HG03025 (cell line): ENCODE measurements around the gene COL19A1.
"Not testable (repeated sequence)": the region's sequence is repeated elsewhere in the genome, so short reads cannot be mapped to it uniquely, and the experiment has no call there.

Source experiments
- ATAC-seq: cut with Tn5 transposase; IDR thresholded peaks from one replicate; pipeline ENCODE4 v1.9.1; 2021; ENCODE audit warnings: mild to moderate bottlenecking, moderate library complexity; ENCODE audit not compliant: unreplicated experiment, low FRiP score

COL19A1 gene

DNA sequence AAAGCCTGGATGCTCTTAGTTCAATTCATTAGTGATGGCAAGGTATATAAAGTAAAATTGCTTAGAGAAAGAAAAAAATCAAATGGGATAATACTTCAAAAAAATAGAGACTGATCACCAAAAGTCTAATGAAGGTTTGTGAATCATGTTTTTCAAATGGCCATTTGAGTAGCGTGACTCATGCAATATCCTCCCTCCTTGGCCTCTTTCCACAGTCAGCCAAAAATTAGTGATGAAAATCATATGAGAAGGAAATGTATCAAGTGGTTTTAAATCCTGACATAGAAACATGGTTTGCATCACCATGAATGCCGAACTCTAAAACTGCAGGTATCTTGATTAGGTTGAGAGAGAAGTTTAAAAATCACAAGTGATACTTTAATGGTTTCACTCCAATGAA, 1.2 kb upstream of the COL19A1 start:
- no peak for ATAC-seq

DNA sequence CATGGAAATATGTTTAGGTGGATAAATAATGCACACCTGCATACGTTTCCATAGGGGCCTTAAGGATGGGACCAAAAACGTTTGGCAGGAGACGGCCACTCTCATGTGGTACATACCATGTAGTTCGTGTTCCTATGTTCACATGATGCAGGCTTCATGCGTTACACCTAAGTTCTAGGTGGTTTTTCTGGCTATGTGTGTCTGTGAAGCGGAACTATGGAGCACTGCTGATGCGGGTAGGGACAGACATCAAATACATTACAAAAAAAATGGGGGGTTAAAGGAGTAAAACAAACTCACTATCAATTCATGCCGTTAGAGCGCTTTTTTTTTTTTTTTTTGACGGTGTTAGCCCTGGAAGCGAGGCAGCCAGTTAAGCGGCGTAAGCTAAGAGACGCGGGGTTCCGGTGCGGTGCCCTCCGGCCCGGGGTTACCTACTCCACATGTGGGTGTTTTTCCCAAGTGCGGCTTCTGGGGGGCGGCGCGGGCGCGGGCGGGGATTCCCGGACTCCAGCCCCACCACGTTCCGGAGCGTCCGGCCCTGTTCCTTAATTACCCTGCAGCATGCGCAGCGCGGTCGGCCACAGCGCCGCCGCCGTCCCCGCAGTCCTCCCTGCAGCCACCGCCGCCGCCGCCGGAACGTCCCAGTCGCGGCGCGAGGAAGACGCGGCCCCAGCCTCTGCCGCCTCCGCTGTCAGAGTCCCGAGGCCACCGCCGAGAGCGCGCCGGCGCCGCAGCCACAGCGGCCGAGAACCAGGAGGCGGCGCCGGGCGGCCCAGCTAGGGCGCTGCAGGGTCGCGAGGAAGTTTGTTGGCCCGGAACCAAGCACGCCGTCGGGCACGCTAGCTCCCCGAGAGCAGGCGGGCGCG, 648 bp downstream of the COL19A1 start:
- ATAC-seq = peak; percentile 80

- no peak for ATAC-seq
Observed at GRCh38 chr6:69867639-69867976, 1.3 kb downstream of the COL19A1 start.

GRCh38 chr6:69868252-69868804, 2.0 kb downstream of the COL19A1 start:
- no peak for ATAC-seq

GRCh38 chr6:69868961-69869360, 2.6 kb downstream of the COL19A1 start:
- ATAC-seq = no peak

DNA sequence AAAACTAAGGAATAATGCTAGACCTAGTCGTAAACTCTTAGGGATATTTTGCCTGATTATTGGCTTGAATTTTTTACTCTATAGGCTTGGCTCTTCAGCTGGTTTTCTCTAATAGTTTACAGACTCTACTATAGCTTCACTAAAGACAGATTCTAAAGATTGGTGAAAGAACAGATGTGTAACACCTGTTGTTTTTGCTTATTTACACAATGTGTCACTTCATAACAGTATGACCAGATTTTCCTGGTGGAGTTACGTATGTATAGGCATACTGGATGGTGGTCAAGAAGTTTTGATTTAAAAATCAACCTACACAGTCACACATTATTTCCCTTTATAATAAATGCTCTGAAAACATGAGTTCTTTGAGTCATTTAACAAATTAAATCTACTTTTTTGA, 4.8 kb downstream of the COL19A1 start:
- no peak for ATAC-seq

DNA sequence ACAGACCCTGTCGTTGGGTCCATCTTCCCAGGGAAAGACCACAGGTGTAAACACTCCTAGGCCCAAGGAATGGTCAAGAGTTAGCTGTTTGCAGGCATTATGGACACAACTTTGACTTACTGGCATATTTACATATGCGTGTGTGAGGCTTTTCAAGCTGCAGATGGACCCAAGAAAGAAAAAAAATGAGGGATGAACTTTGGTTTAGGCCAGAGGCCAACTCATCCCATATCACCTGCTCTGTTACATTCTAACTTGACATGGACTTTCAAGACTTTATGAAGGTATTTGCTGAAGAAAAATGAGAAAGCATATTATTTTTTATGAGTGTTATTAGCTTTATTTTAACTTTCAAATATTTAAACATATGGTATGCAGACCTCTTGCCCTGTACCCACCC, 6.9 kb downstream of the COL19A1 start:
- no peak for ATAC-seq

- no peak for ATAC-seq
Observed at GRCh38 chr6:69875715-69876114, 9.4 kb downstream of the COL19A1 start.

DNA sequence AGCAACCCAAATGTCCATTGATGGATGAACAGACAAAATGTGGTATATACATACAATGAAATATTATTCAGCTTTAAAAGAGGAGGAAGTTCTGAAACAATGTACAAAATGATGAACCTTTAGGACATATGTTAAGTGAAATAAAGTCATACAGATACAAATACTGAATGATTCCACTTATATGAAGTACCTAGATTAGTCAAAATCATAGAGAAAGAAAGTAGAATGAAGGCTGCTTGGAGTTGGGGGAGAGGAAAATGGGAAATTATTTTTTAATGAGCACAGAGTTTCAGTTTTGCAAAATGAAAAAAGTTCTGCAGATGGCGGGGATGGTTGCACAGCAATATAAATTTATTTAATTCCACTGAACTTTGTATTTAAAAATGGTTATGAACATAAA, 12.4 kb downstream of the COL19A1 start:
- no peak for ATAC-seq

- no peak for ATAC-seq
Observed at GRCh38 chr6:69880601-69881000, 14.2 kb downstream of the COL19A1 start.

- ATAC-seq = peak; percentile 89
Observed at GRCh38 chr6:69881322-69882151, 15.2 kb downstream of the COL19A1 start.

DNA sequence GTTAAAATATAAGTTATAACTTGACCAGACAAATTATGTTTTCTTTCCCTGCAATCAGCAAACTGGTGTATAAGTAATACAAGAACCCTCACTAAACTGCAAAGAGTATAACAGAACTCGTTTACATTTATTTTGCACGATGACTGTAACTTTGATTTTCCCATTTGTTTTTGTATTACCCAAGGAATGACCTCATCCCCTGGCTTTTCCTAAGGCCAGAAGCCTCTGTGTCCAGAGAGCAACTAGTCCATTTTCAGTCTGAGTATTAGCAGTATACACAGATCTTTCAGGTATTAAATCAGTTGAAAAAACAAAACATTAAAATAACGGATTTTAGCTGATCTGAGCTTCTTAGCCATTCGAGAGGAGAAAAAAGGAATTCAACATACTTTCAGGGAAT, 17.2 kb downstream of the COL19A1 start:
- ATAC-seq = no peak

DNA sequence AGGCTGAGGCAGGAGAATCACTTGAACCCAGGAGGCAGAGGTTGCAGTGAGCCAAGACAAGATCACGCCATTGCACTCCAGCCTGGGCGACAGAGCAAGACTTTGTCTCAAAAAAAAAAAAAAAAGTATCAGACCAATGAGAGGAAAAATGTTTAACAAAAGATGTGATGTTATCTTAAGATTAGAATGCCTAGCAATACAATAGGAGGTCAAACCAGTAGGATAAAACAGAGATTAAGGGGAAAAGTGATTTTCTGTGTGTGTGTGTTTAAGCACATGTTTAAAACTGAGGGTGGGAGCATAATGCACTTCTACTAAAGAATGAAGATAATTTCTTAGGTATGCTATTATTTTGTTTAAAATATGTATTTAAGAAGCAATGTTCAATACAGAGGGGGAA, 17.9 kb downstream of the COL19A1 start:
- no peak for ATAC-seq

GRCh38 chr6:69887026-69887425, 20.7 kb downstream of the COL19A1 start:
- no peak for ATAC-seq

DNA sequence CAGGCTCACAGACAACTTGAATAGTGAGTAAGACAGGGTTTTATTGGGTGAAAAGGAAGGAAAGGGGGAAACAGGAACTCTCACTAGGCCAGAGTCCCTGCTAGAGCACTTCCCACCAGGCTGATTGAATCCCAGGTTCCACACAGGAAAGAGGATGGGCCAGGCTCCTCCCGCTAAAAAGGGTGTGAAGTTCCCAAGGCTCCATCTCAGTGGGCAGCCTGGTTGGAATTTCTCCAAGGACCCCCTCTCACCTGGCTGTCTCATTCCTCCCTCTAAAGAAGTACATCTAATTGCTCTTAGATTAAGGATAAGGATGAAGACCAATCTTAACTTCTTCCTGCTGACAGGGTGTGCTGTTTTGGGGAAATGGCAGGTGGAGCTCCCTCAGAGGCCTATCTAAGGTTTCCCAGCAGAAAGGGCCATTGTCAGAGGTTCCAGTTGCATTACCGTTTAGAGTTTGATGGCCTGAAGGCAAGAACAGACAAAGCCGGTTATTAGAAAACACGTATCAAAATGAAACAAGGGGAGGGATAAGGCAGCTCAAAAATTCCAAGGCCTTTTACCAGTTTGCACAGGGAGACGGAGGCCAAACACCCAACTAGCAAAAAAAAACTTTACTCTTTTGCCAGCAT, 21.5 kb downstream of the COL19A1 start:
- ATAC-seq = no peak

GRCh38 chr6:69888482-69889233, 22.3 kb downstream of the COL19A1 start:
- ATAC-seq = no peak

DNA sequence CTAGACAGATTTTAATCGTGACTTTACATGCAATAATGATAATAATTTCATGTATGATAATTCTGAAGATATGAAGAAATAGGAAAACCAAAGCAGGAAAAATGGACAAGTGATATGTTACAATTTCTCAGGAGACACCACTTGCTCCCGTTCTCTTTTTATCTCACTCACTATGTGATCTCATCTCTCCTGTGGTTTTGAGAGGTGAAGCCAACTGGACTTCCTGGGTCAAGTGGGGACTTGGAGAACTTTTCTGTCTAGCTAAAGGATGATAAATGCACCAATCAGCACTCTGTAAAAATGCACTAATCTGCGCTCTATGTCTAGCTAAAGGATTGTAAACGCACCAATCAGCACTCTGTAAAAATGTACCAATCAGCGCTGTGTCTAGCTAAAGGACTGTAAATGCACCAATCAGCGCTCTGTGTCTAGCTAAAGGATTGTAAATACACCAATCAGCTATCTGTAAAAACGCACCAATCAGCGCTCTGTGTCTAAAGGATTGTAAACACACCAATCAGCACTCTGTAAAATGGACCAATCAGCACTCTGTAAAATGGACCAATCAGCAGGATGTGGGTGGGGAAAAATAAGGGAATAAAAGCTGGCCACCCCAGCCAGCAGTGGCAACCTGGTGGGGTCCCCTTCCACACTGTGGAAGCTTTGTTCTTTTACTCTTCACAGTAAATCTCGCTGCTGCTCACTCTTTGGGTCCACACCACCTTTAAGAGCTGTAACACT, 23.0 kb downstream of the COL19A1 start:
- not testable (repeated sequence) for ATAC-seq

GRCh38 chr6:69892561-69892960, 26.2 kb downstream of the COL19A1 start:
- not testable (repeated sequence) for ATAC-seq

DNA sequence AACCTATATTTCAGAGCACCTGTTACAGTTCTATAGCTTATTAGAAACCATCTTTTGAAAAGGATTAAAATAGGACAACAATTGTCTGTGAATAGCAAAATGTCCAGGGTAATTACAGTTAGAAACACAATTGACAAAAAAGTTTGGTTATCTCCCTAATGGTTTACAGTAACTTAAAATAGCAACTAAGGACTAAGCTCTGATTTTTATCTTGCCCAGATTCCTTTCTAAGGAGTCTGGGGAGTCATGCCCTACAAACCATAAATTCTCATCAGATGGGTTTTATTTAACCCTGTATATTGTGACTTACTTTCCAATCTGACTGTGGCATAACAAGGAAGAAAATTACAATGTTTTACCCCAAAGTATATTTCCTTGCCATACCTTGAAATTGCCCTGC, 26.9 kb downstream of the COL19A1 start:
- ATAC-seq = not testable (repeated sequence)
